AG04449 (cell line): ENCODE results near the gene DPYSL3.

Experiments
- CTCF ChIA-PET: fragments of 350-600 bp; formaldehyde crosslinking; extraction: SDS; loops from one replicate; lab custom pipeline; 2021; ENCODE audit warnings: antibody characterized with exemption; lab: Yijun Ruan, JAX
- POLR2A ChIA-PET: fragments of 400-600, 350-600 bp; formaldehyde crosslinking; extraction: SDS; loops from one replicate; lab custom pipeline; 2020; ENCODE audit warnings: antibody characterized with exemption, inconsistent platforms; lab: Yijun Ruan, JAX
- DNase-seq: peaks from one replicate; pipeline ENCODE4 v3.0.0-alpha.2; 2010; ENCODE audit warnings: low read depth, low spot score
- H3K4me3 ChIP-seq: 2 replicates; pipeline ENCODE4 v1.5.1; 2011; ENCODE audit warnings: low read depth, mild to moderate bottlenecking, control low read depth, low read length
- CTCF ChIP-seq: IDR thresholded peaks from one replicate; pipeline ENCODE4 v1.5.1; 2011; ENCODE audit warnings: mild to moderate bottlenecking, moderate library complexity, low read length, control low read depth, inconsistent platforms; ENCODE audit not compliant: insufficient read depth; ENCODE audit errors: missing control alignments

Gene DPYSL3

GRCh38 chr5:147465747-147466146 lies 44.1 kb downstream of the DPYSL3 start:
- DNase-seq = no peak
- CTCF ChIA-PET = interaction anchor here (0.7 to 3.4 kb wide), 8 partner anchors 11 to 111 kb away, joined by 3 to 60 read pairs (median 15); no protein-coding TSS in a partner anchor
- no peak overlapping the region for H3K4me3 ChIP-seq
- TF ChIP-seq CTCF = no peak
- POLR2A ChIA-PET = no interaction called here

- TF ChIP-seq CTCF = peak; percentile 37
- CTCF ChIA-PET = interaction anchor here (0.6 to 3.4 kb wide), 17 partner anchors 10 to 240 kb away, joined by 3 to 60 read pairs (median 6); no protein-coding TSS in a partner anchor
- DNase-seq = no peak
- H3K4me3 ChIP-seq = no peak overlapping the region
- POLR2A ChIA-PET = no interaction called here
Observed at GRCh38 chr5:147464211-147464610, 45.7 kb downstream of the DPYSL3 start.

- TF ChIP-seq CTCF = no peak
- POLR2A ChIA-PET = no interaction called here
- DNase-seq = no peak
- CTCF ChIA-PET = interaction anchor here (0.8 to 2.2 kb wide), 4 partner anchors 10 to 116 kb away, joined by 3 to 8 read pairs (median 4); no protein-coding TSS in a partner anchor
- H3K4me3 ChIP-seq = no peak overlapping the region
Observed at GRCh38 chr5:147461915-147462314, 48.0 kb downstream of the DPYSL3 start.

- ChIA-PET CTCF (interaction anchor here (1.2 to 2.4 kb wide), 5 partner anchors 8 to 118 kb away, joined by 4 to 15 read pairs (median 7); no protein-coding TSS in a partner anchor), POLR2A (no interaction called here)
- TF ChIP-seq CTCF = no peak
- H3K4me3 ChIP-seq = no peak overlapping the region
- DNase-seq = no peak
Observed at GRCh38 chr5:147460380-147460779, 49.5 kb downstream of the DPYSL3 start.

GRCh38 chr5:147458581-147458980 lies 51.3 kb downstream of the DPYSL3 start:
- DNase-seq = no peak
- H3K4me3 ChIP-seq = no peak overlapping the region
- TF ChIP-seq CTCF = no peak
- ChIA-PET POLR2A (no interaction called here), CTCF (interaction anchor here (1.1 to 2.4 kb wide), 8 partner anchors 11 to 120 kb away, joined by 3 to 15 read pairs (median 4); no protein-coding TSS in a partner anchor)

- ChIA-PET POLR2A (interaction anchor here (0.7 kb wide), 1 partner anchor 48 kb away, joined by 5 read pairs; no protein-coding TSS in a partner anchor), CTCF (interaction anchor here (0.9 to 12.0 kb wide), 9 partner anchors 9 to 231 kb away, joined by 3 to 167 read pairs (median 15); no protein-coding TSS in a partner anchor)
- no peak for TF ChIP-seq CTCF
- DNase-seq = no peak
- no peak overlapping the region for H3K4me3 ChIP-seq
Observed at GRCh38 chr5:147455822-147456450, 53.9 kb downstream of the DPYSL3 start.
